MCF 10A (cell line): ENCODE data around the gene SLC6A19. TPM values are rescaled to one million over a fixed set of nuclear protein-coding genes. Genes with fewer than 3 reads are reported as not detected.

Experiments used
- BruUV-seq: library from RNA; stranded (reverse); fragments of 400-500 nt; replicated peaks from 2 replicates; lab custom pipeline; 2021; lab: Mats Ljungman, UMichigan
- CTCF ChIA-PET: fragments of 300-600 bp; sonication (Branson Sonifier 250); formaldehyde crosslinking; extraction: SDS; loops from one replicate; lab custom pipeline; 2021; ENCODE audit warnings: antibody characterized with exemption, inconsistent platforms; lab: Yijun Ruan, JAX
- POLR2A ChIA-PET: fragments of 300-600, 350-650 bp; sonication (Branson Sonifier 250); formaldehyde crosslinking; extraction: SDS; loops from one replicate; lab custom pipeline; 2020; ENCODE audit warnings: antibody characterized with exemption, inconsistent platforms; lab: Yijun Ruan, JAX
- DNase-seq: peaks from one replicate; pipeline ENCODE4 v3.0.0-alpha.2; 2018; ENCODE audit not compliant: unreplicated experiment
- H3K27ac Mint-ChIP-seq: one replicate; pipeline ENCODE4 v1.8.0; 2022; ENCODE audit warnings: mild to moderate bottlenecking, low read depth, mixed read lengths; ENCODE audit not compliant: unreplicated experiment
- H3K27me3 Mint-ChIP-seq: one replicate; pipeline ENCODE4 v1.8.0; 2022; ENCODE audit warnings: mixed read lengths; ENCODE audit not compliant: insufficient read depth, unreplicated experiment
- H3K36me3 Mint-ChIP-seq: one replicate; pipeline ENCODE4 v1.8.0; 2022; ENCODE audit warnings: mild to moderate bottlenecking, moderate library complexity, mixed read lengths; ENCODE audit not compliant: insufficient read depth, unreplicated experiment
- H3K4me1 Mint-ChIP-seq: one replicate; pipeline ENCODE4 v1.8.0; 2022; ENCODE audit warnings: mixed read lengths; ENCODE audit not compliant: insufficient read depth, unreplicated experiment
- H3K4me3 Mint-ChIP-seq: one replicate; pipeline ENCODE4 v1.8.0; 2022; ENCODE audit warnings: mild to moderate bottlenecking, moderate library complexity, mixed read lengths; ENCODE audit not compliant: unreplicated experiment
- H3K9me3 Mint-ChIP-seq: one replicate; pipeline ENCODE4 v1.8.0; 2022; ENCODE audit warnings: mixed read lengths; ENCODE audit not compliant: unreplicated experiment
- CTCF ChIP-seq: fragments of 200-600 bp; IDR thresholded peaks from one replicate; pipeline ENCODE4 v1.8.0; 2022; ENCODE audit warnings: antibody characterized with exemption, mild to moderate bottlenecking; ENCODE audit not compliant: unreplicated experiment
- intact Hi-C: fragments of 100-400 bp; cut with micrococcal nuclease; formaldehyde crosslinking; loops from 2 replicates; pipeline ENCODE4 v1.14.1; 2022
- total RNA-seq: library from RNA; stranded (reverse); gene quantifications from 2 replicates; pipeline ENCODE4 v1.2.3, GENCODE V29; 2022

Gene SLC6A19
- total RNA-seq, 1 experiment from 2014 or later: not detected

GRCh38 chr5:1221721-1222120 is 20.3 kb downstream of the SLC6A19 start:
- DNase-seq: no peak
- Mint-ChIP-seq H3K27ac (no peak overlapping the region), H3K4me1 (no peaks in the 10 kb centered on the region), H3K9me3 (no peaks in the 10 kb centered on the region), H3K36me3 (no peaks in the 10 kb centered on the region), H3K4me3 (no peak overlapping the region), H3K27me3 (peaks cover 11% of the 10 kb centered on the region)
- intact Hi-C loops: no loop called here
- ChIA-PET POLR2A (no interaction called here), CTCF (interaction anchor here (0.6 kb wide), 1 partner anchor 431 kb away, joined by 3 read pairs; no protein-coding TSS in a partner anchor)
- no TSS peak for BruUV-seq
- TF ChIP-seq CTCF: no peak

- H3K4me3 Mint-ChIP-seq: no peak overlapping the region
- BruUV-seq: no TSS peak
These were observed 20.8 kb downstream of the SLC6A19 start for GRCh38 chr5:1222147-1222546.

GRCh38 chr5:1222621-1223277 is 21.4 kb downstream of the SLC6A19 start:
- peaks cover 11% of the 10 kb centered on the region for H3K27me3 Mint-ChIP-seq
- TF ChIP-seq CTCF: no peak
- no peaks in the 10 kb centered on the region for H3K4me1 Mint-ChIP-seq
- no peak overlapping the region for H3K27ac Mint-ChIP-seq
- H3K4me3 Mint-ChIP-seq: no peak overlapping the region
- ChIA-PET CTCF (no interaction called here), POLR2A (no interaction called here)
- no peak for DNase-seq
- no peaks in the 10 kb centered on the region for H3K36me3 Mint-ChIP-seq
- intact Hi-C loops: no loop called here
- H3K9me3 Mint-ChIP-seq: no peaks in the 10 kb centered on the region
- no TSS peak for BruUV-seq

More at GRCh38 chr5:1222147-1222546, 20.8 kb downstream of the SLC6A19 start:
- no peak for DNase-seq
- H3K36me3 Mint-ChIP-seq: no peaks in the 10 kb centered on the region
- no peaks in the 10 kb centered on the region for H3K4me1 Mint-ChIP-seq
- TF ChIP-seq CTCF: no peak
- H3K27me3 Mint-ChIP-seq: peaks cover 11% of the 10 kb centered on the region
- CTCF ChIA-PET: interaction anchor here (0.6 kb wide), 1 partner anchor 431 kb away, joined by 3 read pairs; no protein-coding TSS in a partner anchor
- H3K27ac Mint-ChIP-seq: no peak overlapping the region
- POLR2A ChIA-PET: no interaction called here
- H3K9me3 Mint-ChIP-seq: no peaks in the 10 kb centered on the region
- intact Hi-C loops: no loop called here

GRCh38 chr5:1223278-1223670 is 21.9 kb downstream of the SLC6A19 start:
- peaks cover 11% of the 10 kb centered on the region for H3K27me3 Mint-ChIP-seq
- intact Hi-C loops: no loop called here
- no peaks in the 10 kb centered on the region for H3K4me1 Mint-ChIP-seq
- ChIA-PET CTCF (no interaction called here), POLR2A (no interaction called here)
- H3K36me3 Mint-ChIP-seq: peaks cover 5% of the 10 kb centered on the region
- no peaks in the 10 kb centered on the region for H3K9me3 Mint-ChIP-seq
- TF ChIP-seq CTCF: no peak
- H3K27ac Mint-ChIP-seq: no peak overlapping the region
- H3K4me3 Mint-ChIP-seq: no peak overlapping the region
- no peak for DNase-seq
- no TSS peak for BruUV-seq
